NOMO-1 treated with dmso at 0.1 percent for 144 hours (cell line): Measurements from ENCODE around the gene SCT.
"Not testable (repeated sequence)": the region's sequence is repeated elsewhere in the genome, so short reads cannot be mapped to it uniquely, and the experiment has no call there.

Source experiments
- DNase-seq: peaks from one replicate; lab custom pipeline; 2025; ENCODE audit not compliant: unreplicated experiment; lab: John Stamatoyannopoulos, UW

Gene SCT, protein sequence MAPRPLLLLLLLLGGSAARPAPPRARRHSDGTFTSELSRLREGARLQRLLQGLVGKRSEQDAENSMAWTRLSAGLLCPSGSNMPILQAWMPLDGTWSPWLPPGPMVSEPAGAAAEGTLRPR

DNA sequence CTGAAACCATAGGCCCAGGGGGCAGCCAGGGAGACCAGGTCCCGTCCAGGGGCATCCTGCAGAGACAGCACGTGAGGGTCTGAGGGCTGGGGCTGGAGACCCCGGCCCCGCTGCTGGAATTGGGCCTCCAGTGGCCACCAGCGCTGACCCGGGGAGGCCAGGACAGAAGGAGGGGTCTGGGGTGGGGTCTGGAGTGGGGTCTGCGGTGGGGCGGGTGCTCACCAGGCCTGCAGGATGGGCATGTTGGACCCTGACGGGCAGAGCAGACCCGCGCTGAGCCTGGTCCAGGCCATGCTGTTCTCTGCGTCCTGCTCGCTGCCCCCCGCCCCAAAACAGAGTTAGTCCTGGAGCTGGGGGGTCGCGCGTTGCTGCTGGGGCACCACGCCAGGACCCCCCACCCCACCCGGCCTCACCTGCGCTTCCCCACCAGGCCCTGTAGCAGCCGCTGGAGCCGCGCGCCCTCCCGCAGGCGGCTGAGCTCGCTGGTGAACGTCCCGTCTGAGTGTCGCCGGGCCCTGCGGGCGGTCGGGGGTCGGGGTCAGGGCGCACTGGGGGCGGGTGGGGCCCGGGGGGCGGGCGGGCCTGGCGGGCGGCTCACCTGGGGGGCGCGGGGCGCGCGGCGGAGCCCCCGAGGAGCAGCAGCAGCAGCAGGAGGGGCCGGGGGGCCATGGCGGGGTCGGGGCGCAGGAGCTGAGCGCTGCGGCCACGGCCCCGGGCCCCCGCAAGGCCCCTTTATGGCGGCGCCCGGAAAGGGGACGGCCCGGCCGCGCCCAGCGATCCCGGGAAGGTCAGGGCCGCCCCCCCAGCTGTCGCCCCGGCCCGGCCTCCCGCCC is at the start of gene SCT:
Gene SCT, minus strand, starts transcription at position 707 of the 833 bp plus-strand sequence. Its CDS starts 38 bp downstream, at position 669.
- no peak for DNase-seq

DNA sequence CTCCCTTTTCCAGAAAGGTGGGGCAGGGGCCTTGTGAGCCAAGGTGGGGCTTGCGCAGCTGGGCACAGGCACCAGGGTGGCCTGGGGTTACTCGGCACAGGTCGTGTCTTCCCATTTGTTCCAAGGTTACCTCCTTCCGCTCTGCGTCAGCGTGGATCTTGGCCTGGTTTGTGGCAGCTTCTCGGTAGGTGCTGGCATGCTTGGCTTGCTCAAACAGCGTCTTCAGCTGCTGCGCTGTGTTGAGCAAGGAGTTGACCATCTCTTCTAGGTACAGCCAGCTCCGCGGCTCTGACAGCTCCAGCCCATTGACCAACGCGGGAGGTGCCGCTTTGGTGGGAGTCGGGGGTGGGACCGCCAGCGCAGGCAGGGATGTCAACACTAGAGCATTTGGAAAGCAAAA is 47.4 kb upstream of the SCT start:
- DNase-seq, result no peak

DNA sequence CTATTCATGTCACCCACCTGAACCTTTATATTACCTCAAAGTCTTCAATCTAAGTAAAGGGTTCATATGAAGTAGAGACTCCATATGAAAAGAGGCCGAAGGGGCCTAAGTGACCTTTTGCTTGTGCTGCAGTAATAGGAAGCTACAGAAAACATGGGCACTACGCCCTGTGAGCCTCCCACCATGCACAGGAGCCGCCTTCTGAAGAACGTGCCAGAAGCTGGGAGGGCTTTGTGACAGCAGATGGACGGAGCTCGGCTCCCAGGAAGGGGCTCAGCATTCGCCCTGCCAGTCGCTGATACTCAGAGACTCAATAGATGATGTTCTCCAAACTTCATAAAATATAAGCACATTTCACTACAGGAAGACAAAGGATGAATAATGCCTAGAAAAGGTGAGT is 46.9 kb upstream of the SCT start:
- no peak for DNase-seq

DNA sequence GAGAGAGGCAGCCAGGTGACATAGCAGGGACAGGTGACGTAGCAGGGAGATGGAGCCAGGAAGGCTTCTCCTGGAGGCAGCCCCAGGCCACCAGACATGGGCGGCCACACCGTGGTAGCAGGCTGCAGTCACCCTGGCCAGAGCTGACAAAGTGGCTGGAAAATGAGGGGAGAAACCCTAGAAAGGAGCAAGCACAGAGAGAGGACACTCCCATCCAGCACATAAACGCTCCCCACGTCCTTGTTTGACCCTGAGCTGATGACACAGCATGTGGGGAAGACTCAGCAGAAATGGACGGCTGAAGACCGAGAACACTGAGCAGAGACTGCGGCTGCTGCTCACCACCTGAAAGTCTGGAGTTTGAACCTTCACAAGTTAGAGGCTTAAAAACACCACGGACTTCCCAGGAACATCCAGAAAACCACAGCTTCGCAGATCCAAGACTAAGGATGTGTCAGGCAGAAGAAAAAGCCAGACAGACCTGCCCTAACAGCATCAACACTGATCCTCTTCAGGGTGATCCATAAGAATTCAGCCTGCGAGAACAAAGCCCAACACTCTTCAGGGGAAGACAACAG is 38.8 kb upstream of the SCT start:
- no peak for DNase-seq

DNA sequence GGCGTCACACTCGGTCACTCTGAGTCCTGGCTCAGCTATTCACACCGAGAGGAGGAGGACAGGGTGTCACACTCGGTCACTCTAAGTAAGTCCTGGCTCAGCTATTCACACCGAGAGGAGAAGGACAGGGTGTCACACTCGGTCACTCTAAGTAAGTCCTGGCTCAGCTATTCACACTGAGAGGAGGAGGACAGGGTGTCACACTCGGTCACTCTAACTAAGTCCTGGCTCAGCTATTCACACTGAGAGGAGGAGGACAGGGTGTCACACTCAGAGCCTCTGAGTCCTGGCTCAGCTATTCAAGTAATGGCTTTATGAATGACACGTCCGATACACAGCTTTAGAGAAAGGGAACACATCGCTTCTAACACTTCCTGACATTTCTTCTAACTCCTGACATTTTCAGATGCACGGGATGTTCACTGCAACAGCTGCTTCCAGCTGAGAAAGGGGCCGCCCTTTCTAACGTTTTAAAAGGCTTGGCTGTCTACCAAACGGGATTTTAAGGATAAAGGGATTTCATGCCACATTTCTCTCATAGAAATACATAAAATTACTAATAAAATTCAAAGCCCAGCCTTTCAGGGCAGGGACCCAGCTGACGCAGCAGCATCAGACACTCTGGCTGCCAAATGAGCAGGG is 38.2 kb upstream of the SCT start:
- DNase-seq, result no peak

DNA sequence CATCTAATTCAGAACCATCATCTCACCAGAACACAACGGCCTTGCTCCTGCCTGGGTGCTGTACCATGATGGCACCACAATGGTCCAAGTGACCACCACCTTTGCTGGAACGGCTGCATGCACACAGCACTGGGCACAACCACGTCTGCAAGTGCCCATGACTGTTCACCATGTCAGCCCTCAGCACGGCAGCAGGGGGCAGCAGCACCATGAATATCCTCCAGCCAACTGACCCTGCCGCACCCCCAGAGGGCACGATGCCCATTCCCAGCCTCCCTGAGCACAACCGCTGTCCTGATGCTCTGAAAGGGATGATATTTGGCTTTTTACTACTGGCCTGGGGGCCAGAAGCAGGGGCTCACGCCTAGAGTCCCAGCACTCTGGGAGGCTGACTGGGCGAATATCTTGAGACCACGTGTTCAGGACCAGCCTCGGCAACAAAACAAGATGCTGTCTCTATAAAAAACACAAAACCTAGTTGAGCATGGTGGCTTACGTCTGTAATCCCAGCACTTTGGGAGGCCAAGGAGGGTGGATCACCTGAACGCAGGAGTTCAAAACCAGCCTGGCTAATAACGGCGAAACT is 35.8 kb upstream of the SCT start:
- no peak for DNase-seq

DNA sequence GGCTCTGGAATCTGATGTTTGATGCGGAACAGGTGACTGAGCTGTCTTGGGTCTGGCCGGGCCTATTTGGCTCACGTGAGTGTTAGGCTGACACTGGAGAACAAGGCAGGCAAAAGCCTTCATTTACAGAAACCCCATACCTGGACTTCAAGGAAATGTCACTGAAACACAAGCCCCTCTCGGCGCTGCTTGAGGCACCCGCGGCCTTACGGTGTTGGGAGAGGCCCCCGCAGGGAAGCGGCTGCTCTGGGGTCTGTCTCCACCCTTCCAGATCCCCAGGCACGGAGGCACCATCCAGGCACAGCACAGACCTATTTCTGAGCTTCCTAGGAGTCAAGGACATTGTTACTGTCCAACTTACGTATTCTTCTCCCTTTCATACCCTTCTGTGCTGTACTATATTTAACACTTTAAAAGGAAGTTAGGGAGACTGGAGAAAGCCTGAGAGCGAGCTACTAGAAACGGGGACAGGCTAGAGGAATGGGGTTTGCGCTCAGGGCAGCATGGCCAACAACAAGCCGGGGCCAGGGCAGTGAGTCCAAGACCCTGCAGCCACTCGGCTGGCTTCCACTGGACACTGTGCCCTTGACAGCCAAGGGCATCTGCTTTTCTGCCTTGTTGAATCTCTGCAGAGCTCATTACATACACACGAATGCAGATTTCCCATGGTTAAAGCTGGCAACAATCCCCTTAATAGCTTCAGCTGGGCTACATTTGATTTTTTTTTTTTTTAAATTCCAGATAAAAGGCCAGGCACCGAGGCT is 33.9 kb upstream of the SCT start:
- DNase-seq, result no peak

DNA sequence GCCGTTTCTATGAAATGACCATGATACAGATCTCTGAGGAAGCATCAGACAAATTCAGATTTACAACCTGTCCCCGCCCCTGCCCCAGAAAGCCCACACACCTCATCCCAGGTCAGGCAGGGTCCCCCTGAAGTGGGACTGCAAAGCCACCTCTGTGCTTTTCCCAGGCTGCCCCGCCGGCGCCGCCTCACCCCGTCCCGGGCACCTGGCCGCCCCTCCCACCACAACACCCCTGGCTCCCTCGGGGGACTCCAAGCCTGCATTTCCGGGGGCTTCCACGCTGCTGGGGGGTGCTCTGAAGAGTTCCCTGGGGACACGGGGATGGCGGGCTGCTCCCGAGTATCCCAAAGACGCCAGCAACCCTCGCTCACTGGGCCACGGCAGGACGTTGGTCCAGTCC is 33.3 kb upstream of the SCT start:
- DNase-seq, result no peak

DNA sequence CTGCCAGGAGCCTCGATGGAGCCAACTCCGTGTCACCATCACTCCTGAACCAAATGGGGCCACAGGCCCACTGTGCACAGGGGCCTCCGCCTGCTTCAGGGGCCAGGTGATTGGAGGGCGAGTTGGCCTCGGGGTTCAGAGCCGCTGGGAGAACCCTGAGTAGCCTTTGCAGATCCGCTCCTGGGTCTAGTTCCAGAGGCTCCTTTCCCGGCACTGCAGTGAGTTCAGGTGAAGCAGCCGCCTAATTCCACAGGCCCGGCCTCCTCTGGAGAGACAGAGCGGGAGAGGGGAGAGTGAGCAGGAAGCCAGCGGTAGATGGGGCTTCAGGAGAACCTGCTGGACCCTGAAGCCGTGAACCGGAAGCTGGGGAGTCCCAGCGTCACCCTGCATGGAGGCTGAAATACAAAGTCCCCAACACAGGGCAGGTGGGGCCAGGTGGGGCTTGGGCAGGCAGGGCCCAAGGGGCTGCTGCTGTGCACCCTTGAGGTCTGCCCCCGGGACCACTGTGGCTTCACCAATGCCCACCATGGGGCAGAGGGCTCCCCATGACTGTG is 32.6 kb upstream of the SCT start:
- DNase-seq, result no peak

DNA sequence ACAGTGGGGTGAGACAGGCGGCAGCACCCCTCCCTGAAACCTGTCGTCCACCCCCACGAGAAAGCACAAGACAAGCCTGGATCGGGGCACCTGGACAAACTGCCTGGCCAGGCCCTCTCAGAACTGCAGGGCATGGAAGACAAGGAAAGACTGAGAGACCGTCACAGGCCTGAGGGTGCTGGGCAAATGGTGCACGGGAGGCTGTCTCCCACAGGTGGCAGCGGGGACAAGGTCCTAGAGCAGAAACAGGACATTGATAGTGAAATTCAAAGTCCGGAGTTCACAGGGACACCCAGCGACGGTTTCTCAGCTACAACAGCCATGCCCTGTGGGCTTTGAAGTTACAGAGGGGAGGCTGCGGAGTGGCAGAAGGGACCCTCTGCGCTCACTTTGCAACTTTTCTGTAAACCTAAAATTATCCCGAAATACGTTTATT is 30.7 kb upstream of the SCT start:
- DNase-seq, result no peak

DNA sequence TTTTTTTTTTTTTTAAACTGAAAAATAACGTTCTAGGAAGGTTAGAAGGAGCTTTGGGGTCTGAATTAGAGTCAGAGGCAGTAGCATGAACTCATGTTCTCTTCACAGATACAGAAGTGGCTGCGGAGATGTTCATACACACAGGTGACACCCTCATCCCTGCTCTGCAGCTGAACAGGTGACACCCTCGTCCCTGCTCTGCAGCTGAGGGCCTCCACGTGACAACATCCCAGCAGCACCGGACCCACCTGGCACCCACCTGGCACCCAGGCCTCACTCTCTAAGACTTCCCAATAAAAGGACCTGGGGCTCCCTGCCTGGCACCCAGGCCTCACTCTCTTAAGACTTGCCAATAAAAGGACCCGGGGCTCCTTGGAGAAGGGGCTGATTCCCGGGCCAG is 29.9 kb upstream of the SCT start:
- no peak for DNase-seq

DNA sequence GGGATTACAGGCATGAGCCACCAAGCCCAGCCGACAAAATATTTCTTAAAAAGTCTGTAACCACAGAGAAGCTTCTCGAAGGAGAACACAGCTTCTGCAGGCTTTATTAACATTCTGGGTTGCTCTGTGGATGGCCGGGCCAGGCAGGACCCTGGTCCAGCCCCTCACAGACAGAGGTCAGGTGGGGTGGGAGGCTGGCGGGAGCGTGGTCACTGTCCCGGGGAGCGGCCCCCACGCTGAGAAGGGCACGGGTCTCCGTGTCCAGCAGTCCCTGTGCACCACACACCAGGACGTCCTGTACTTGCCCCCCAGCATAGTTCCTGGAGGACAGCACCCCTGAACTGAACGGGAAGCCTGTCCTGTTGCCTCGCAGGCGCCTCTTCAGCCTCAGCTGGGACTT is 29.4 kb upstream of the SCT start:
- no peak for DNase-seq

DNA sequence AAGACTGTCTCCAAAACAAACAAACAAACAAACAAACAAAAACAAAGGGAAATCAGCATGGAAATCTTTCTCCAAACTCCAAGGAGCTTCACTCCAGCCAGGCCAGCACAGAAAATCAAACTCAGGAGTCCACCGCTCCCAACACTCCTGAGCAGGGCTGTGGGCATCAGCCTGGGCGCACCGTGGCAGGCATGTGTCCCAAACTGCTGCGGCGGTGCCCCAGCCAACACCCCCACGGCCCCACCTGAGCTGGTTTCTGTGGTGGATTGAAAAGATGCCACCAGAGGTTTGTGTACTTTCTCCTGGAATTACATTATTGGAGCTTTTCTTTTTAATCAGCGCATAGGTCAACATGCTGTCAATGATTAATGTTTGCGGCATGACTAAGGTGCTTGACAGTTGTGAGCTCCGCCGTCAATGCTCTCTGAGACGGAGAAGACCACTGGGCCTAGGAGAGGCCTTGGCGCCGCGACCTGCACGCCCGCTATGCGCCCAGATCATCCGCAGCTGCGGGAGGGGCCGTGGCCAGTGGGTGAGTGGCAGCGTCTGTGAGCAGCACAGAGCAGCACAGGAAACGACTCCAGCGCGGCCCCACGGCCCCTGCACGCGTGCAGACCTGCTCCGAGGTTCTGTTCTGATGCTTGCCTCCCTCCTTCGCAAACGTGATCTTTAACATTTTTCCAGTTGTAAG is 28.2 kb upstream of the SCT start:
- DNase-seq, result no peak

DNA sequence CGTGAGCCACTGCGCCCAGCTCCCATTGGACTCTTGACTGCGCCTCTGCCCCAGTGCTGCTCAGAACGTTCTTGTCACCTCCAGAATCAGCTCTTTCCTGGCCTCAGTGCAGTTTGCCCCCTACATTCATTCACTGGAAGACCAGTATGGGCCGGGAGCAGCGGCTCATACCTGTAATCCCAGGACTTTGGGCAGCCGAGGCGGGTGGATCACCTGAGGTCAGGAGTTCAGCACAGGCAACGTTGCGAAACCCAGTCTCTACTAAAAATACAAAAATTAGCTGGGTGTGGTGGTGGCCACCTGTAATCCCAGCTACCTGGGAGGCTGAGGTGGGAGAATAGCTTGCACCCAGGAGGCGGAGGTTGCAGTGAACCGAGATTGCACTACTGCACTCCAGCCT is 27.5 kb upstream of the SCT start:
- DNase-seq, result not testable (repeated sequence)

DNA sequence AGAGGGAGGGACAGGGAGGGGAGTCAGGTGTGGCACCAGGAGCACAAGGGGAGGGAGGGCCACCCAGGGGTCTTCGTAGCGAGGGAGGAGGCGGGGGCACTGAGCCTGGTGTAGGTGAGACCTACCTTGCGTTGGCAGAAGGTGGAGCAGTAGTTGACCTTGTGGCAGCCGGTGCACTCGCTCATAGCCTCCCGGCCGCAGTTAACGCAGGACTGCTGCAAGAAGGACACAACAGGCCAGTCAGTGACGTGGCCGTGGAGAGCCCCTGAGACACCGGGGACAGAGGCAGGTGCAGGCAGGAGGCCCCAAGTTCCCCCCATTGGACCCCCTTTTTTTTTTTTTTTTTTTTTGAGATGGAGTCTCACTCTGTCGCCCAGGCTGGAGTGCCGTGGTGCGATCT is 26.9 kb upstream of the SCT start:
- no peak for DNase-seq

DNA sequence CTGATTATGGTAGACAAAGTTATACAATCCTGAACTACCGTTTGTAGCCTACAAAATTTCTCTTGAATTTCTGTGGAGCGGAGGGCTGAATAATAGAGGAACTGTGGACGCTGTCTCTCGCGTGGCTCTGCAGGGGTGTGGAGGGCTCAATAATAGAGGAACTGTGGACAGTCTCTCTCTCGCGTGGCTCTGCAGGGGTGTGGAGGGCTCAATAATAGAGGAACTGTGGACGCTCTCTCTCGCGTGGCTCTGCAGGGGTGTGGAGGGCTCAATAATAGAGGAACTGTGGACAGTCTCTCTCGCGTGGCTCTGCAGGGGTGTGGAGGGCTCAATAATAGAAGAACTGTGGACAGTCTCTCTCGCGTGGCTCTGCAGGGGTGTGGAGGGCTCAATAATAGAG is 26.2 kb upstream of the SCT start:
- not testable (repeated sequence) for DNase-seq

DNA sequence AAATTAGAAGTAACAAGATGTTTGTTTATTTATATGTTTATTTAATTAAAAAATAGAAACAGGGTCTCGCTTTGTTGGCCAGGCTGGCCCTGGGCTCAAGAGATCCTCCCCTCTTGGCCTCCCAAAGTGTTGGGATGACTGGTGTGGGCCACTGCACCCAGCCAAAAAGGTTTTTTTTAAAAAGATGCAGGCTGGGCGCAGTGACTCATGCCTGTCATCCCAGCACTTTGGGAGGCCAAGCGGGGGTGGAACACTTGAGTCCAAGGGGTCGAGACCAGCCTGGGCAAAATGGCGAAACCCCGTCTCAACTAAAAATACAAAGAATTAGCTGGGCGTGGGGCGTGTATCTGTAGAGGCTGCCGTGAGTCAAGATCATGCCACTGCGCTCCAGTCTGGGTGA is 23.5 kb upstream of the SCT start:
- DNase-seq, result no peak

DNA sequence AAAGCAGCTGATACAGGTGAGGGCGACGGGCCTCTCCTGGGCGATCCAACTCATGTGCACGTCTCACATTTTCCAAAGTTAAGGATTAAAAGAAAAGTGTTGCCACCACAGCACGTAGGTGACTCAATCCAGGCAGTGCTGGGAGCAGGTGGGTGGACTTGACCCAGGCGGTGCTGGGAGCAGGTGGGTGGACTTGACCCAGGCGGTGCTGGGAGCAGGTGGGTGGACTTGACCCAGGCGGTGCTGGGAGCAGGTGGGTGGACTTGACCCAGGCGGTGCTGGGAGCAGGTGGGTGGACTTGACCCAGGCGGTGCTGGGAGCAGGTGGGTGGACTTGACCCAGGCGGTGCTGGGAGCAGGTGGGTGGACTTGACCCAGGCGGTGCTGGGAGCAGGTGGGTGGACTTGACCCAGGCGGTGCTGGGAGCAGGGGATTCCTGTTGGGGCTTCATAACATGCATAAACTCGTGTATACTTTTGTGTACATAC is 20.7 kb upstream of the SCT start:
- DNase-seq, result not testable (repeated sequence)

DNA sequence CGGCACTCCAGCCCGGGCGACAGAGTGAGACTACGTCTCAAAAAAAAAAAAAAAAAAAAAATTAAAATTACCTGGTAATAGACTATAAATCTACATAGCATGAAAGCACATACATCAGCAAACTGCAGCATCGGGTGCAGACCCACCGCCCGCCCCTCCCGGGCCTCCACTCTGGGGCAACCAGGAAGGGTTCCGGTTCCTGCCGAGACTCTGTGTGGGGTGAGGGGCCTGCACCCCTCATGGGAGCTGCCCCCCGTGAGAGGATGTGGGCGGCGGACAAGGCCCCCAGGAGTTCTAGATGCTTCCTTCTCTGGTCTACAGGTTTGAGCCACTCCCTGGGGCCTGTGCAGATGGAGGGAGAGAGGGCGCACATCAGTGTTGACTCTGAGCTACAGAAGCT is 19.2 kb upstream of the SCT start:
- DNase-seq, result no peak

DNA sequence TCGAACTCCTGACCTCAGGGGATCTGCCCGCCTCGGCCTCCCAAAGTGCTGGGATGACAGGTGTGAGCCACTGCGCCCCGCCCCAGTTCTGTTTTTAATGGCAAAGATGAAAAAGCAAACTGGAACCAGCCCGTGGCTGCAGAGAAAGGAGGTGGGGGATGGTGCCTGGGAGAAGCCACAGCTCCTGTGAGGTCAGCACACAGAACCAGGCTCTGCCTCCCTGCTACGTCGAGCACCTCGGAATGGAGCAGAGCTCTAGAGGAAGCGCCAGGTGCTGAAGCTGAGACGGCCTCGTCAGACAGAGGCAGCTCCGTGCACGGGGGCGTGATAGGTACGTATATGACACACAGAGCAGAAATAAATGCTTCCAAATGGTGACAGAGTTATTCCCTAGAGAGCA is 18.6 kb upstream of the SCT start:
- DNase-seq, result no peak
